H1 (cell line): ENCODE measurements around the gene ZDHHC22. TPM values are rescaled to one million over a fixed set of nuclear protein-coding genes. Genes with fewer than 3 reads are reported as not detected.

Source experiments
- CTCF ChIA-PET: fragments of 300-600 bp; sonication (Branson Sonifier 250); formaldehyde crosslinking; loops from one replicate; lab custom pipeline; 2021; ENCODE audit not compliant: partially characterized antibody; lab: Charles Lee
- POLR2A ChIA-PET: fragments of 300-600 bp; sonication (Branson Sonifier 250); formaldehyde crosslinking; loops from one replicate; lab custom pipeline; 2021; ENCODE audit warnings: inconsistent platforms; ENCODE audit not compliant: partially characterized antibody; lab: Charles Lee
- DNase-seq, 2 experiments: peaks; one replicate each; pipeline versions ENCODE4 v3.0.0 to v3.0.0-alpha.2; 2010 to 2022; ENCODE audit warnings: low spot score in 2 of 2, low read depth in 1 of 2, mixed read lengths in 1 of 2
- FAIRE-seq: peaks from 2 replicates; lab custom pipeline; 2011; peaks lifted over from hg19 to GRCh38; lab: Jason Lieb, UNC
- H2AFZ ChIP-seq: 2 replicates; pipeline ENCODE4 v1.8.1; 2012; ENCODE audit warnings: low read length, inconsistent platforms
- H2AK5ac ChIP-seq: 2 replicates; pipeline ENCODE4 v1.6.1; 2013; ENCODE audit warnings: low read depth, low read length
- H2BK120ac ChIP-seq: replicated peaks from 2 replicates; pipeline ENCODE3; 2013; ENCODE audit warnings: low read depth, low read length, inconsistent platforms
- H2BK12ac ChIP-seq: 2 replicates; pipeline ENCODE4 v1.6.1; 2013; ENCODE audit warnings: low read depth, low read length
- H2BK15ac ChIP-seq: 2 replicates; pipeline ENCODE4 v1.6.1; 2013; ENCODE audit warnings: low read length
- H2BK20ac ChIP-seq: 2 replicates; pipeline ENCODE4 v1.6.1; 2013; ENCODE audit warnings: low read length
- H2BK5ac ChIP-seq: 2 replicates; pipeline ENCODE4 v1.6.1; 2013; ENCODE audit warnings: low read depth, low read length
- H3K14ac ChIP-seq: 2 replicates; pipeline ENCODE4 v1.6.1; 2013; ENCODE audit warnings: inconsistent platforms; ENCODE audit not compliant: insufficient read length
- H3K18ac ChIP-seq: 2 replicates; pipeline ENCODE4 v1.6.1; 2013; ENCODE audit warnings: low read length; ENCODE audit errors: extremely low read depth
- H3K23ac ChIP-seq: 2 replicates; pipeline ENCODE4 v1.6.1; 2013; ENCODE audit warnings: inconsistent platforms; ENCODE audit not compliant: insufficient read length
- H3K23me2 ChIP-seq: 2 replicates; pipeline ENCODE4 v1.6.1; 2013; ENCODE audit warnings: low read depth, low read length
- H3K27ac ChIP-seq: 2 replicates; pipeline ENCODE4 v1.6.1; 2011; ENCODE audit warnings: low read depth, low read length, inconsistent platforms
- H3K27me3 ChIP-seq, 4 experiments: replicated peaks in 1 of 4; 1 replicate in 1 of 4; 2 replicates in 3 of 4; pipeline versions ENCODE4 v1.6.1 to v1.8.1; 2011 to 2013; ENCODE audit warnings: low read length in 3 of 4, mild to moderate bottlenecking in 3 of 4, inconsistent platforms in 2 of 4, mixed read lengths in 2 of 4, moderate library complexity in 1 of 4; ENCODE audit not compliant: control insufficient read depth in 3 of 4, insufficient read depth in 3 of 4; ENCODE audit errors: extremely low read depth in 1 of 4
- H3K36me3 ChIP-seq, 4 experiments: 2 replicates each; pipeline versions ENCODE4 v1.6.1 to v1.8.1; 2011 to 2013; ENCODE audit warnings: mild to moderate bottlenecking in 4 of 4, low read length in 3 of 4, moderate library complexity in 2 of 4, control low read depth in 1 of 4, inconsistent platforms in 1 of 4; ENCODE audit not compliant: insufficient read depth in 4 of 4, control insufficient read depth in 2 of 4
- H3K4ac ChIP-seq: replicated peaks from 2 replicates; pipeline ENCODE3; 2013; ENCODE audit warnings: low read length, low read depth, mixed read lengths, inconsistent platforms; ENCODE audit not compliant: insufficient read length
- H3K4me1 ChIP-seq, 4 experiments: replicated peaks in 1 of 4; 1 replicate in 1 of 4; 2 replicates in 3 of 4; pipeline versions ENCODE4 v1.6.1 to v1.8.1; 2011 to 2013; ENCODE audit warnings: low read length in 3 of 4, inconsistent platforms in 2 of 4, mixed read lengths in 1 of 4; ENCODE audit not compliant: insufficient read depth in 4 of 4, control insufficient read depth in 3 of 4
- H3K4me2 ChIP-seq, 2 experiments: 2 replicates each; pipeline versions ENCODE4 v1.6.1 to v1.8.1; 2011 to 2013; ENCODE audit warnings: low read depth in 2 of 2, low read length in 2 of 2, control low read depth in 1 of 2, inconsistent platforms in 1 of 2, mild to moderate bottlenecking in 1 of 2; ENCODE audit not compliant: insufficient read depth in 1 of 2
- H3K4me3 ChIP-seq, 4 experiments: fragments of 200-600, 300-600 bp in 1 of 4; sonication (generic), shearing (Covaris generic), sonication (Bioruptor Twin) in 1 of 4; 2 replicates each; pipeline versions ENCODE4 v1.5.1 to v1.8.1; 2011 to 2016; ENCODE audit warnings: low read length in 4 of 4, low read depth in 3 of 4, control low read depth in 2 of 4, inconsistent platforms in 2 of 4, mild to moderate bottlenecking in 2 of 4, mixed read lengths in 1 of 4, moderate library complexity in 1 of 4; ENCODE audit not compliant: insufficient read depth in 2 of 4; ENCODE audit errors: extremely low read depth in 1 of 4
- H3K56ac ChIP-seq: replicated peaks from 2 replicates; pipeline ENCODE3; 2013; ENCODE audit warnings: low read depth, mild to moderate bottlenecking, mixed read lengths, low read length, inconsistent platforms; ENCODE audit not compliant: insufficient read length
- H3K79me1 ChIP-seq: 2 replicates; pipeline ENCODE4 v1.6.1; 2013; ENCODE audit warnings: low read depth, low read length, control low read depth
- H3K79me2 ChIP-seq, 2 experiments: 2 replicates each; pipeline versions ENCODE4 v1.6.1 to v1.8.1; 2012 to 2013; ENCODE audit warnings: low read length in 2 of 2, mild to moderate bottlenecking in 2 of 2, inconsistent platforms in 1 of 2; ENCODE audit not compliant: insufficient read depth in 2 of 2, control insufficient read depth in 1 of 2
- H3K9ac ChIP-seq, 4 experiments: replicated peaks in 1 of 4; 1 replicate in 1 of 4; 2 replicates in 3 of 4; pipeline versions ENCODE4 v1.6.1 to v1.8.1; 2011 to 2013; ENCODE audit warnings: low read depth in 3 of 4, low read length in 3 of 4, control low read depth in 2 of 4, mild to moderate bottlenecking in 2 of 4, moderate library complexity in 2 of 4, inconsistent platforms in 1 of 4; ENCODE audit errors: extremely low read depth in 1 of 4
- H3K9me3 ChIP-seq, 2 experiments: 2 replicates each; pipeline versions ENCODE4 v1.6.1 to v1.8.1; 2012 to 2013; ENCODE audit warnings: mild to moderate bottlenecking in 2 of 2, moderate library complexity in 2 of 2, control low read depth in 1 of 2, inconsistent platforms in 1 of 2, low read depth in 1 of 2, low read length in 1 of 2, mixed read lengths in 1 of 2; ENCODE audit not compliant: insufficient read depth in 2 of 2
- H4K20me1 ChIP-seq, 2 experiments: replicated peaks in 1 of 2; 2 replicates each; pipeline versions ENCODE3 to v1.8.1; 2011 to 2013; ENCODE audit warnings: inconsistent platforms in 2 of 2, low read length in 2 of 2, mild to moderate bottlenecking in 1 of 2; ENCODE audit not compliant: insufficient read depth in 2 of 2, control insufficient read depth in 1 of 2
- H4K5ac ChIP-seq: 2 replicates; pipeline ENCODE4 v1.6.1; 2013; ENCODE audit warnings: low read length, low read depth, mixed read lengths, inconsistent platforms; ENCODE audit not compliant: insufficient read length
- H4K8ac ChIP-seq: 2 replicates; pipeline ENCODE4 v1.8.0; 2013; ENCODE audit warnings: mild to moderate bottlenecking, moderate library complexity, low read length, inconsistent platforms; ENCODE audit not compliant: insufficient read depth; ENCODE audit errors: extremely low read depth
- H4K91ac ChIP-seq: replicated peaks from 2 replicates; pipeline ENCODE3; 2013; ENCODE audit warnings: low read length, mixed read lengths, inconsistent platforms; ENCODE audit not compliant: insufficient read length
- ASH2L ChIP-seq: fragments of 200-600, 300-600 bp; sonication (generic); IDR thresholded peaks from one replicate; pipeline ENCODE4 v1.7.1; 2017; ENCODE audit warnings: low read length
- BRCA1 ChIP-seq: IDR thresholded peaks from 2 replicates; pipeline ENCODE4 v1.6.1; 2012; ENCODE audit warnings: low read depth, low read length, improper control_type of control experiment
- CBX5 ChIP-seq: fragments of 300-800, 300-1000 bp; sonication (generic); IDR thresholded peaks from 2 replicates; pipeline ENCODE4 v1.7.1; 2016; ENCODE audit warnings: antibody characterized with exemption, low read length, low read depth
- JUN ChIP-seq: IDR thresholded peaks from 2 replicates; pipeline ENCODE4 v1.6.1; 2011; ENCODE audit warnings: low read depth, mild to moderate bottlenecking, improper control_type of control experiment, low read length
- RBBP5 ChIP-seq: IDR thresholded peaks from 2 replicates; pipeline ENCODE4 v1.7.1; 2012; ENCODE audit warnings: low read depth, mild to moderate bottlenecking, inconsistent platforms, low read length, moderate library complexity, borderline replicate concordance
- WGBS, 2 experiments: shearing (Covaris generic) in 1 of 2; methylation state at CpG; one replicate each; pipeline versions ENCODE4 v1.1.6 to v1.1.7; 2013 to 2015; ENCODE audit warnings: low lambda C conversion rate in 2 of 2, mixed read lengths in 2 of 2, inconsistent platforms in 1 of 2, low coverage in 1 of 2, missing lambda C conversion rate in 1 of 2; ENCODE audit not compliant: insufficient replicate concordance in 2 of 2, insufficient coverage in 1 of 2, insufficient read length in 1 of 2; ENCODE audit errors: extremely low coverage in 1 of 2, missing lambda C conversion rate in 1 of 2; 5-methylcytosine and 5-hydroxymethylcytosine counted together
- polyA plus RNA-seq, 7 experiments: library from polyadenylated mRNA; depleted of rRNA in 3 of 7; stranded (reverse) in 5 of 7; unstranded in 2 of 7; fragments of >200 nt in 5 of 7; fragments of 200-250 nt in 2 of 7; gene quantifications; 1 replicate in 5 of 7; 2 replicates in 1 of 7; 4 replicates in 1 of 7; pipeline versions ENCODE4 v1.2.1 to v1.2.3, GENCODE V29; 2011 to 2013; ENCODE audit warnings: missing spikeins in 2 of 7, mixed read lengths in 2 of 7
- total RNA-seq: library from RNA; stranded (reverse); fragmentation: NEBNext Ultra II Directional; extraction: Animal tissue kit (Norgen Biotek cat#: 25700); gene quantifications from 2 replicates; pipeline ENCODE4 v1.2.1, GENCODE V29; 2021

ZDHHC22 gene
- total and polyA plus RNA-seq, 2 of the 8 experiments (the other 6 are each of a cell fraction or from before 2014, with no cell fraction given): 23.8 to 55.2 TPM

DNA sequence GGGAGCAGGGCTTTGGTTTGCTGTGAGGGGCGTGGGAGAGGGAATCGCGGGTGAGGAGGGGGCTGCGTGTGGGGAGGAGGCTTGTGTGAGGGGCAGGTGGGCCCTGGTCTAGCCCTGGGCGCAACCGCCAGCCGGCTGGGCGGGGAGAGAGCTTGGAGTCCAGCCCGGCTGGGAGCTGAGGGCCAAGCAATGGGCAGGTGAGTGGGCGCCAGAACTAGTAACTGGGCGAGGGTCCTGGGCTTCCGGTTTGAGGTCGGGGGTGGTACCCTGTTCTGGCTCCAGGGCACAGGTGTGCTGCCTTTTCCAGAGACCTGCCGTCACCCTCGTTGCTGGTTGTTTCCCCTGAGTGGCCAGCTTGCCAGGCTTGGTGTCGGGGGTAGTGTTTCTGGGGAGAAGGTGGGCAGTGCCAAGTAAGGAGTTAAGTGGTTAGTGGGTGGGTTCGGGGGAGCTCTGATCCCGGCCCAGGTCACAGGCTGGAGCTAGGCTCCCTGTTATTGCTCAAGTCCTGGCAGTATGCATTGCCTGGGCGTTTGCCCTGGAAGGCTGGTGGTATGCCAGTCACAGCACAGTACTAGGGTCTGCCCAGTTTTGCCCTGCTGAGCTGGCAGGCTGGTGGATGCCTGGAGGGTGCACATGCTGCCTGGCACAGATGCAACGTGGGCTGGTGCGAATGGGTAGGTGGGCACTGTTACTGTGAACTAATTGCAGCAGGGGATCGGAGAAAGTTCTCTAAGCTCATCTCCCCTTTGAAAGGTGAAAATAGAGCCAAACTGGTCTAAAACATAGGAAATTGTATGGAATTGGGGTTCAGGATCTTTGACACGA lies 42.9 kb downstream of the ZDHHC22 start:
- H3K9me3 ChIP-seq: no peaks in the 10 kb centered on the region
- H3K79me1 ChIP-seq: no peaks in the 10 kb centered on the region
- H3K4ac ChIP-seq: peak overlapping the region; percentile 92
- no peak overlapping the region for H2BK120ac ChIP-seq
- peak overlapping the region; percentile 93 for H3K56ac ChIP-seq
- ChIA-PET POLR2A (interaction anchor here (0.8 to 8.3 kb wide), 17 partner anchors 11 to 223 kb away, joined by 3 to 49 read pairs (median 4); partner anchors contain the start of genes IRF2BPL and ZDHHC22), CTCF (interaction anchor here (0.6 to 56.8 kb wide), 10 partner anchors 10 to 403 kb away, joined by 3 to 1490 read pairs (median 6); partner anchors contain the start of gene ZDHHC22)
- H2BK5ac ChIP-seq: peak overlapping the region; percentile 92
- peak overlapping the region; percentile 81 for H2BK12ac ChIP-seq
- no peaks in the 10 kb centered on the region for H3K36me3 ChIP-seq
- H4K8ac ChIP-seq: peak overlapping the region; percentile 95
- H3K27ac ChIP-seq: peak overlapping the region; percentile 86
- peak overlapping the region; percentile 88 for H4K5ac ChIP-seq
- H3K18ac ChIP-seq: peak overlapping the region; percentile 97
- DNase-seq (no peak), FAIRE-seq (no peak)
- no peaks in the 10 kb centered on the region for H4K20me1 ChIP-seq
- WGBS, 2 experiments: 14% methylated on average over 22 of the region's 23 CpGs; no CpG with 5 or more reads in 1 of the 2 experiments
- H2AFZ ChIP-seq: no peak overlapping the region
- peaks cover 14% of the 10 kb centered on the region; the same call in 1 of the 2 replicates for H3K23me2 ChIP-seq
- H2AK5ac ChIP-seq: no peak overlapping the region
- no peak overlapping the region for H2BK20ac ChIP-seq
- peak; percentile 56; the same call in 1 of the 2 replicates for TF ChIP-seq RBBP5
- TF ChIP-seq JUN: no peak
- no peak for TF ChIP-seq CBX5
- TF ChIP-seq ASH2L: peak; percentile 39
- TF ChIP-seq BRCA1: no peak
- H3K4me1 ChIP-seq: peaks cover 0 to 8% (median 4%) of the 10 kb centered on the region in 4 experiments; a peak in 4 of 7 replicates
- peaks cover 4 to 63% of the 10 kb centered on the region in 2 experiments; a peak in 3 of 4 replicates for H3K79me2 ChIP-seq
- H3K14ac ChIP-seq: peak overlapping the region; percentile 58
- no peaks in the 10 kb centered on the region for H3K27me3 ChIP-seq
- H3K23ac ChIP-seq: peak overlapping the region; percentile 5
- H3K4me3 ChIP-seq: peak overlapping the region; percentile 87 to 96 (median 88)
- H2BK15ac ChIP-seq: peak overlapping the region; percentile 67; the same call in 1 of the 2 replicates
- peak overlapping the region; percentile 82 to 96 for H3K4me2 ChIP-seq
- H3K9ac ChIP-seq: peak overlapping the region; percentile 73 to 87 (median 80)
- peak overlapping the region; percentile 91 for H4K91ac ChIP-seq
